CD1c-positive myeloid dendritic cell (primary cell): ENCODE measurements around the gene RXRB.
A peak's percentile ranks its signal among the peaks of the same experiment; 100 is the strongest.
"Not testable (repeated sequence)": the region's sequence is repeated elsewhere in the genome, so short reads cannot be mapped to it uniquely, and the experiment has no call there.

Experiments used
- DNase-seq: peaks from one replicate; pipeline ENCODE4 v3.0.0-alpha.2; 2016; ENCODE audit errors: extremely low spot score

RXRB gene

DNA sequence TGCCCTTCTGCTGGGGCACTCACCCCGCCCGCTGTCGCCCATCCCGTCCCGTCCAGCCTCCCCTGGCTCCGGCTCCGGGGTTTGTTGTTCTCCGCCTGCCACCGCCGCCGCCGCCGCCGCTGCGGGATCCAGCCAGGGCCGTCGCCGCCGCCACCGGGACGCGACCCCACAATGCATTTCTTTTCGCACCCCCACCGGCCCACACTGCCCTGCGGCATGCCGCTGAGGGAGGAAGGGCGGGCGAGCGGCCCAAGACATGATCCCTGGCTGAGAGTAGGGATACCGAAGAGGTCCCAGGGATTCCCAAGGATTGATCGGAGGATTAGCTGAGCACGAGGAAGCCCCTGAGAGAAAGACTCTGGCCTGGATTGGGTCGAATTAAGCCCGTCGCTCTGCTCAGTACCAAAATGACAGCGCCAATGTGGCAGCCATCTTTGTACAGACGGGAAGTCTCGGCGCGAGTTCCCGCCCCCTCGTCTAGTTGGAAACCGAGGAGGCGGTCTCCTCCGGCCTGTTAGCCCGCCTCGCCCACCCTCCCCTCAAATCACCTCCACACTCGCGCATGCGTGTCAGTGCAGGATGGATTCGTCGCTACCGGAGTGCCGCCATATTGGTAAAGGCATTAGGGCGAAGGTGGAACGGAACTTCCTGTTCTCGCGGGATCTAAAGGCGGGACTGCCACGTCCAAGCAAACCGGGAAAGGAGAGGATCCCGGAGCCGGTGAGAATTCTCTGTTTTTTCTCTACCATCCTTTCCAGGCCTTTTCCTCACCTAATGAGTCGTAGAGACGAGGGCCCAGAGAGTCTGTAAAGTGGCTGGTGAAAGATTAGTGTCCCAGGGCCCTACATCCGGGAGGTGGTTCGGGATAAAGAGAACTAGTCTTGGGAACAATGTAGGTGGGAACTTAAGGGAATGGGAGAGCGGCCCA lies at the start of gene RXRB, which contains the start of gene SLC39A7:
Gene RXRB (minus strand): TSS at position 447 of the 928 bp plus-strand sequence. CDS start 189 bp downstream, at position 258.
Gene SLC39A7 (plus strand): TSS at position 649 of the 928 bp plus-strand sequence. CDS start 379 bp downstream, outside the sequence.
- peak; percentile 100 for DNase-seq

DNA sequence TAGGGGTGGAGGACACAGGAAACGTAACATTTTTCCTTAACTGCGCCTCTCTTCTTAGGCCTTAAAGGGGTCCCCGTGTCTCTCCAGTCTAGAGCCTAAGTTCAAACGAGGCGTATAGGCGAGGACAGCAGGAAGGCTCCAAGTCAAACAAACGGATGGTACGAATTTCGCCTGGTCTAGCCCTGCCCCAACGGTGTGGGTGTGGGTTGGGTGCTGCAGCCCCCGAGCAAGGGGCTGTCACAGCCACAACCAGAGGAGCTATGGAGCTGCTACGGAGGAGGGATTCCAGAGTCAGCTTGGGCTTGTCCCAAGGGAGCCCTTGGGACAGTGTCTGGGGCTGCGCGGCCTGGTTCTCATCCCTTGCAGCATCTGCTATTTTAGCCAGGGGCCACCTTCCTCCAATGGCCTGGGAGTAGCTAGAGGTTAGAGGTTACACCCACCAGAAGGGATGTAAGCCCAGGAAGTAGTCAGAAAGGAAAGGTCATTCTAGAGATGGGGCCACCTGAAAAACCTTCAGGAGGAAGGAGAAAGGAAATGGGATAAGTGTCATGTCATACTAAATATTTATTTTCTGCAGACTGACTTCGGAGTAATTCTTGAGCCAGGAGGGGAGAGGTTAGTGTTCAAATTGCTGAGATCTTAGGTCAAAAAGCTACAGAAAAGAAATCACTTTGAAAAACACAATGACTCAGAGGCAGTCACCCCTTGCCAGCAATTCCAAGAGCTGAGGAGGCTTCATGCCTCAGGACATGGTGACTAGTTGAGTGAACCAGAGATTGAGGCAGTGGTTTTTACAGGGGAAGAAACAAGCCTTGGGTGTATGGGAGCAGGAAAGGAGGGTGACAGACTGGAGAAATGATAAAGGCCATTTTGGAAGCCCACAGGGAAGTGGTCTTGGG lies 49.5 kb upstream of the RXRB start:
- no peak for DNase-seq

DNA sequence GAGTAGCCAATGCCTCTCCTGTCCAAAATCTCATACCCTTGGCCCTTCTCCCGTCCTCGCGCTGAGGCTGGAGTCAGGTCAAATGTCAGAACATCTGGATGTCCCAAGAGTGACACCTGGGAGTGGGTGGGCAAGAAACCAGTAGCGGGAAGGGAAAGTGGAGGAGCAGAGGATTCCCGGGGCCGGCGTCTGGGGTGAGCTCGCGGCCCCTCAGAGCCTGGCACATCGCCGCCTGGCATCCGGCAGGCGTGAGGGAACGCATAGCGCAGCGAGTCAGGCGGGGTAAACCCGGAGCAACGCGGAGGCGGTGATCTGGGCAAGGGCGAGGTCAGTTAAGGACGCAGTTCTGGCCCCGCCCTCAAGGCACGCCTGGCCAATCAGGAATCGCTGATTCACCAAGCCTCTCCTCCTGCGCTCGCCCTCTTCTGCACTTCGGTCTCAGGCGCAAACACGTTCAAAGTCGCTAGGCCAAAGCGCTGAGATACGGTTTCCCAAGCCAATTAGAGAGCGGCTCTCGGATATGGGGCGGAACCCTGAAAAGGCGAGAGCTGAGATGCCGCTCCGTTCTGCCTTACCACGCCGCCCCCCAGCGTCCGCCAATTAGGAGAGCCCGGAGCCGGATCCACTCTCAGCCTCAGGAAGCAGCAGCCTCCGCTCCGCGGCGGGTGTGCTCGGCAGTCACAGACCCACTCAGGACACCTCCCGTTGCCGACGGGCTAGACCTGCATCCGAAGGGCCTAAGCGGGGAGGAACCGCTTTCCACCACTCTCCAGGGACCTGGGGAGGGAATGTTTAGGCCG lies 48.7 kb upstream of the RXRB start:
- DNase-seq, result peak; percentile 99

DNA sequence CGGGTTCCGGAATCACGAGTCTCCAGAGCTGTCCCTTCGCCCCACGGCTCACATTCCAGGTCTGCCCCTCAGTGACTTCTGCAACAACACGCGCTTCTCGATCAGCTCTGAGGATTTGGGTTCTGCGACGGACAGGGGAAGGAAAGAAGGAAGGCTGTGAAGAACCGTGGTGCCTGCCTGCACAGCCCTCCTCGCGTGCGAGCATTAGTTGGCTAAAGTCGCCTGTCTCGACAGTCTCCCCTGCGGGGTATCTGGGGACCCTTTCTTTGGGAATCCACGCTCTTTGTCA lies 48.1 kb upstream of the RXRB start:
- DNase-seq, result no peak

DNA sequence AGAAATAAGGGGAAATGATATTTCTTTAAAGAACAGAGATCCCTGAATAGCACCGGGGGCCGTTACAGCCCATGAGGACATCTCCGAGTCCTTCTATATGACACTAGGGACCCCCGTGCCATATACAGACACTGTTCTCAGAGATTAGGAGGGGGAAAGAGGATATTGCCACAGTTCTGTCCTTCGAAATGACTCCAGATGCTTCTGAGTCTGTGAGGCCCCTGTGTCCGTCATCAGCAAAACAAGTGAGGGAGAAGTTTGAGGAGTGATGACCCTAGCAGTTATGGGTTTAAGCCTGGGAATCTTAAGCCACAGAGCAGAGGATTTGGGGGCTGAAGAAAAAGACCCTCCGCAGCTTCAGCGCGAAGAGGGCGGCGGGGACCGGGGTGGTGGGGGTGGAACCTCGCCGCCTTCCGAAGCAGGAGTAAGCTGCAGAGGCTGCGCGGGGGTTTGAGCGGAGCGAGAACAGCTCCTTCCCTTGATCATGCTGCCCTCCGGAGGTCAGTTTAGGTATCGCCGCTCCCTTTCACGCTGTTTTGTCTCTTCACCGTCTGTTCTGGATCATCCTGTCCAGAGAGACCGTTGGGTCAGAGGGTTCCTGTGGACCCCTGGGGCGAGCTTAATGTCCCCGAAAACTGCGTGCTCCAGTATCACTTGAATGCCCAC lies 47.6 kb upstream of the RXRB start:
- peak; percentile 91 for DNase-seq

DNA sequence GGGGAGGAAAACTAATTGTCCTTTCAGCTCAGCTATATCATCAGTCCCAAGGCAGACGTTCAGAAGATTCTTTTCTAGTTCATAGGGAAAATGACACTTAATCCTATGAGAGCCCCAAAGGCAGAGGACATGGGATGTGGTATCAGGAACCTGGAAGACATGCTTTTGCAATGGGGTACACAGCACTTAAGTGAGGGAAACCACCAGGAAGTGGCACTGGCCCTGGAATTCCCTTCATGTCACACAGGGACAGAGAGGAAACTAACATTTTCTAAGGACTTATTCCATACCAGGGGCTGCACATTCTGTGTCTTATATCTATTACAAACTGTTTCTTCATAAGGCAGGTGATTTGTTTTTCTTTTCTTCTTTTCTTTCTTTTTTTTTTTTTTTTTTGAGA lies 43.0 kb upstream of the RXRB start:
- DNase-seq, result peak; percentile 3

DNA sequence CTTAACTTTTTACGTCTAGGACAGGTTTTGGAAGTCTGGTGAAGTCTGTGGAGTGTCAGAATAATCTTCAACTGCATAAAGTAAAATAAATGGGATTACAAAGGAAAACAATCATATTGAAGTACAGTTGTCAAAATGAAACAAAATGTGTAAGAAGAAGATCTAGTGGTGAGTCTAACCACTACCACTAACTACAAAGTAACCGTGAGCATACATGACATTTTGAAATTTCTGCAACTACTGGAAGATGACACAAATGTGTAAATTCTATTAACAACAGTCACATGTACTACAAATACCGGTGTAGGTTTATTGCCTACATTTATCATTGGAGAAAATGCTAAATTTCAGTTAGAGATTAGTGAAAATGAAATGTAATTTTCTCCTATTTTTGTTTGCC lies 41.5 kb upstream of the RXRB start:
- no peak for DNase-seq

DNA sequence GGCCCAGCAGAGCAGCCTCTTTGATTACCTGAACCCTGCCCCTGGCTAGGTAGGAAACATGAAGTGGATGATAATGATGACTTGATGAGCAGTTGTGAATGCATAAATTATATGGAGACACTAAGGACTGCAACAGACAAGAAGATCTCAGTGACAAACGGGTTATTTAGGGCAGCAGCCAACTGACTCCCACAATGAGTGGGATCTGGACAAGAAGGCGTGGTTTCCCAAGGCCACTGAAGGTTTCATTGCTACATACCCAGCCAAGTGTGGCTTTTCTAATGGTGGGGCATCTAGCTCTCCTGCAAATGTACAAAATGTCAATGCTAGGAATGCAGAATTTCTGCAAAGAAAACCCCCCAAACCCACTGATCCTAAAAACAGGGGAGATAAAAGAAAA lies 37.3 kb upstream of the RXRB start:
- DNase-seq, result no peak

DNA sequence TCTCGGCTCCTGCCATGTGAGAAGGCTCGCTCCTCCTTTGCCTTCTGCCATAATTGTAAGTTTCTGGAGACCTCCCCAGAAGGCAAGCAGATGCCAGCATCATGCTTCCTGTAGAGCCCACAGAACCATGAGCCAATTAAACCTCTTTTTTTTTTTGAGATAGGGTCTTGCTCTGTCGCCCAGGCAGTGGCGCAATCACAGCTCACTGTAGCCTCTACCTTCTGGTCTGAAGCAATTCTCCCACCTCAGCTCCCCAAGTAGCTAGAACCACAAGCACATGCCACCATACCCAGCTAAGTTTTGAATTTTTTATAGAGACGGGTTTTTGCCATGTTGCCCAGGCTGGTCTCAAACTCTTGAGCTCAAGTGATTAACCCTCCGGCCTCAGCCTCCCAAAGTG lies 36.4 kb upstream of the RXRB start:
- no peak for DNase-seq

DNA sequence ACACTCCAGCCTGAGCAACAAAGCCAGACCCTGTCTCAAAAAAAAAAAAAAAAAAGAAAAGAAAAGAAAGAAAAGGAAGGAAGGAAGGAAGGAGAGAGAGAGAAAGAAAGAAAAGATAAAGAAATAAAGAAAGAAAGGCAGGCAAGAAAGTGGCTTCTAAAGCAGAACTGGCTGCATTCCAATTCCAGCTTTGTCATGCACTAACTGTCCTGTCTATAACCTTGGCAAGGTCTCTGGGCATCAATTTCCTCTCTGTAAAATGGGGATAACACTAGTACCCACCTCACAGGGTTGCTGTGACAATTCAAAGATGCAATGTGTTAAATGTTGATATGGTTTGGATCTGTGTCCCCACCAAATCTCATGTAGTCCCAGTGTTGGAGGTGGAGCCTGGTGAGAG lies 35.9 kb upstream of the RXRB start:
- DNase-seq, result no peak

DNA sequence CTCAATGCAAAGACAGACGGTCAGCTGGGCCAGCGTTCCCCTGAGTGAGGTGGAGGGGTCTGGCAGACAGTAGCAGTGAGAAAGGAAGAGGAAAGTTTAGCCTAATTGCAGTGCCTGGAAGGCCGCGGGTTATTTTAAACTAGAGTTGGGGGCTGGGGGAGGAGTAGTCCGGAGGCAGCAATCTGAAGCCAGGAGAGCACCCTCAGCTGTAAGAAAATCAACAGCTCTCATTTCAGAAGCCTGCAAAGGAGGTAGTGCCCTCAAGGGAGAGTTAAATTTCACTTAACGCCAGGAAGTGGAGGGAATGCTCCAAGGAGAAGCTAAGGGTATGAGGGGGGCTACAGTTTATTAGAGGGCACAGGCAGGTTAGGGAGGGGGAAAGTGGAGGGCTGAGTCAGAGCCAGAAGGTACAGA lies 34.8 kb upstream of the RXRB start:
- no peak for DNase-seq

DNA sequence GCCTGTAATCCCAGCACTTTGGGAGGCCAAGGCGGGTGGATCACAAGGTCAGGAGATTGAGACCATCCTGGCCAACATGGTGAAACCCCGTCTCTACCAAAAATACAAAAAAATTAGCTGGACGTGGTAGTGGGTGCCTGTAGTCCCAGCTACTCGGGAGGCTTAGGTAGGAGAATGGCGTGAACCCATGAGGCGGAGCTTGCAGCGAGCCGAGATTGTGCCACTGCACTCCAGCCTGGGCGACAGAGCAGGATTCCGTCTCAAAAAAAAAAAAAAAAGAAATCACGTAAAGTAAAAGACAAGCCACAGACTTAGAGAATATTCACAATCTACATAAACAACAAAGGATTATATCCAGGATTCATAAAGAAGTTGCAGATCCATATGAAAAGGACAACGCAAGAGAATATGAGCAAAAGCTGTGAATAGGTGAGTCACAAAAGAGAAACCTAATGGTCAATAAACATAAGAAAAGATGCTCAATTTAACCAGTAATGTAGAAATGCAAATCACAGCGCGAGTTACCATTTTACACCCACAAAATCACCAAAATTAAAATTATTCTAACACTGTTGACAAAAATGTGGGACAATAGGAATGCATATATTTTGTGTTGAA lies 26.1 kb upstream of the RXRB start:
- DNase-seq, result not testable (repeated sequence)

DNA sequence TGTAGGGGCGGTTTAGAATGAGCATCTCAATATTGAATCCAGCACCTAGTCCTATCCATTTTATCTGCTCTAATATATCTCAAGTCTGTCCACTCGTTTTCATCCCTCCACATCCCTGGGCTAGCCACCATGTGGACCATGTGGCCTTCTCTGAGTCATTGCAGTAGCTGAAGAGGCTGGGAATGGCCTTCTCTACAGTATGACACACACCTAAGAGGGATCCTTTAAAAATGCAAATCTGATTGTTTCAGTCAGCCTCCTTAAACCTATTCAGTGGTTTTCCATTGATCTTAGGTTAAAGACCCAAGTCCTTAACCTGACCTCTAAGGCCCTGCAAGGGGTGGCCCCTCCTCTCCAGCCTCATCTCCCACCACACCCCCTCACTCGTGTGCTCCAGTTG lies 17.2 kb upstream of the RXRB start:
- no peak for DNase-seq

DNA sequence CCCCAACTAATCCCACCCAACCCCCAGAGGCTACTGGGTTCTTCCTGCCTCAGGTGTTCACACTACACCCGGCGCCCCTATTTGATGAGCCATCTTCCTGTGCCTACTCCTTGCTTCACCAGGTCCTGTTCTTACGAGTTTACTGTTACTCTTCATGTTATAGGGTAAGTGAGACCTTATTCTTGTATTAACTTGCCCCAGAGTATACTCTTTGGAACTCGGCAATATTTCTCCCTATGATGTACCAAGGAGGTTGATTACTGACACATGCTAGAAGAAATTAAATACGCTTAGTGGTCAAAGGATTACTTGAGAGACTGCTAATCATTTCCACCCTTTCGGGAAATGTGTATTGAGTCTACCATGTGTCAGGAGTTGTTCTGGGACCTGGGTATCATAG lies 16.8 kb upstream of the RXRB start:
- DNase-seq, result no peak

DNA sequence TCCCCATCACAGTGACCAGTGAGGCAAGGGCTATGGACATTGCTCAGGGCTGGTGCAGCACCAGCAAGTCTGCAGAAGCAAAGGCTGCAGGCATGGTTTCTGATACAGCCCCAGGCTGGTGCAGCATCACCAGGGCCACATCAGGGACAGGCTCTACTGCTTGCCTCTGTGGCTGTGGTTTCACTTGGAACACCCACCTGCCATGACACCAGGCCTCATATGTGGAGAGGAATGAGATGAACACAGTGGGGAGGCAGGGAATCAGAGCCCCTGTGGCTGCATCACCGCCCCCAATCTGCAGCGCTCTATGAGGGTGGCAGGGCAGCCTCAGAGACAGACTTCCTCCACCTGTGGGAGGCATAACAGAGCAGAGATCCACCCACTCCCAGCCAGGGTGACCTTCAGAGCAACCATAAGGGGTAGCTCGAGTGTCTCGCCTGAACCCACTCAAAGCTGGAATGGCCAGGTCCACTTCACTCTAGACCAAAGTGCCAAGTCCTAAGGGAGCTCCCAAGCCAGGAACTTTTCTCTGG lies 15.7 kb upstream of the RXRB start:
- no peak for DNase-seq

DNA sequence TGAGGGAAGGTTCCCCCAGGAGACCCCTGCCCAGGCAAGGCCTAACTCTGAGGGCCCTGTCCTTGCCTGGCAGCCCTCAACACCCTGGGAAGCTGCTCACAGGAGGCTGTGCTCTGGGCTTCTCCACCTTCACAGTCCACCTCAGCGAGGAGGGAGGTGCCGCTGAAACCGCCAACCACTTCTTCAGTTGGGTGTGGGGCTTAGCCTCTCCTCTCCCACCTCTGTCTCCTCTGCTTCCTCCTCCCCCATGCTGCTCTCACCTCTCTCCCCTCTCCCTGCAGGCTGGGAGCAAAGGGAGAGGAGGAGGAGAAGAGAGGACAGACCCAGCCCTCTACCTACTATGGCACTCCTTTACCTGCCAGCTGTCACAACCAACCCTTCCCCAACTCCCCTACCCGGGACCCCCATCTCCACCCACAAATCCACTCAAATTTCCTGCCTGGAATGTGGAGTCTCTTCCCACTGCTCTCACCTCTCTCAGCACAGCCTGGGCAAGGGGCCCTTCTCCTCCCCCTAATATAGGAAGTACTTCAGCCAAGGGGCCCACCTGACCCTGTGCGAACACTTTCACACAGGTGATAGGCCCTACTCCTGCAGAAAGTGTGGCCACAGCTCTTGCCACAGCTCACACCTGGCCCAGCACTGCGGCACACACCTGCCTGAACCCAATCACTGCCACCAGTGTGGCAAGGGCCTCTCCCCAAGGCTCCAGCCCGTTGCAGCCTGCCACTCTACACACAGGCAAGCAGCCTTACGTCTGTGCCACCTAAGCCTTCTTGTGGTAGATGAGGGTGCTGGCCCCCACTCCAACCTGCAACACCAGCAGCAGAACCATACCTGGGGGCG lies 15.0 kb upstream of the RXRB start:
- no peak for DNase-seq

DNA sequence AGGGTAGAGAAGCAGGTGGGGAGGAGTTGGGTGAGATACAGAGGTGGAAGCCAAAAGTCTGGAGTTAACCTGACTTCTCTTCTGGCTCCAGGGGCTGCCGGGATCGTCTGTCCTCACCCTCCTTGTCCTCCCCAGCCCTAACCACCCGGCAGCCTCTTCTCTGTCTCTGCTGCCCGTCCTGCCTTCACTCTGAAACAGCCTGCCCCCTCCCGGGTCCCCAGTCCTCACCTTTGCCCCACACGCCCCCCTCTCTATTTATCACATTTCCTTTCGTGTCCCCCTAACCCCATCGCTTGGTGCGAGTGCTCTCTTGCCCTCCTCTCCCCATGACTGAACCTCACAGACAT lies 13.5 kb upstream of the RXRB start:
- DNase-seq, result no peak

DNA sequence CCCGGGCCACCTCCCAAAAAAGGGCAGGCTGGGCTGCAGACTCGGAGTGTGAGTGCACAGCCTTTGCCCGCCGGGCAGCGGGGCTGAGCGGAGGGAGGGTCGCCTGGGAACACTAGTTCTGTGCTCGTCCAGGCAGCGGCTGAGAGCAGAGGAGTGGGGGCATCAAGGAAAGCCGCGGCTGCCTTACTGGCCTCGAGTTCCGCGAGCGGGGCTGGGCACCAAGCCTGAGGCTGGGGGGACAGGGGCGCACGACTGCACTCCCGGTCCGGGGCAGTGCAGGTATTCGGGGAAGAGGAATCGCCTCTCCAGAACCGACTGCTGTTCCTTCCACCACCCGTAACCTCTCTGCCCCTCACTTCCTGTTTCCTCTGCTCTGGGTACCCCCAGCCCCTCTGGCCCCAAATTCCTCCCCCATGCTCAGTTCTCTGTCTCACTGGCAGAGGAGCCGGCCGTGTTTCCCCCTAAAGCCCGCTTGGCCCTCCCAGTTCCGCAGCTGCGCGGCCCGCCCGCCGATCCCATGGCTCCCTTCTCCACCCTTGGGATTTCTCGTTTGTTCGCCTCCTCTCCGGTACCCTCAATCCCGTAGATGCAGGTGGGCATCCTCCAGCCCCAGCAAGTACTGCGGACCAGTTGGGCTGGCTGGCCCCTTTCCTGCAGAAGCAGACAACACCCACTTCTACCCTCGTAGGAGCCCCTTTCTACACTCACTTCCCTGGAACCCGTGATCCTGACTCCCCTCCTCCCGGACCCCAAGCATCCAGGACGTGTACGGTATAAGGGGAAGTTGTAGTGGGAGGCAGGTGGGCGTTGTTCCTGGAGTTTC lies 12.9 kb upstream of the RXRB start:
- peak; percentile 60 for DNase-seq

DNA sequence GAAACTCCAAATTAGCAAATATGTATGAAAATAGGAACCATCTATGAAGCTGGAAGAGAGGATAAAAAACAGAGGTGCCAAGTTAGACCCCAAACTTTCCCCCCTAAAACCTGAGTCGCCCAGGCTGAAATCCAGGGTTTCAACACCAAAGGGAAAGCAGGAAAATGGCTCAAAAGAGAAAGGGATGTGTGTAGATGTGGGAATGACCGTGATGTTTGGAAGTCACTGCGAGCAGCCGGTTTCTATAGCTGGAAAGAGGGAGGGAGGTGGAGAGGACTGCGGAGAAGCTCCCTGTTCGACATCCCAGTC lies 12.3 kb upstream of the RXRB start:
- DNase-seq, result no peak
